GM11168 (cell line): Measurements from ENCODE around the gene JDP2.

Experiments used
- in situ Hi-C: fragments of 300-500 bp; cut with MboI; formaldehyde crosslinking; loops from one replicate; pipeline ENCODE4 v1.12.0; 2022; ENCODE audit warnings: low sequenced_read_pairs; ENCODE audit not compliant: unreplicated experiment

Gene JDP2

GRCh38 chr14:75470238-75470797 is 42.5 kb downstream of the JDP2 start:
- in situ Hi-C loops = loop anchor here (25.0 kb wide), 1 partner anchor 333 kb away; the partner anchor contains the start of gene NEK9

GRCh38 chr14:75471059-75471458 is 43.2 kb downstream of the JDP2 start:
- in situ Hi-C loops = loop anchor here (25.0 kb wide), 1 partner anchor 334 kb away; the partner anchor contains the start of gene NEK9

- in situ Hi-C loops = loop anchor here (25.0 kb wide), 1 partner anchor 337 kb away; the partner anchor contains the start of gene NEK9
Measured at GRCh38 chr14:75474127-75474526, 46.3 kb downstream of the JDP2 start.

- in situ Hi-C loops = no loop called here
Measured at GRCh38 chr14:75476274-75476995, 48.6 kb downstream of the JDP2 start.

- in situ Hi-C loops = no loop called here
Measured at GRCh38 chr14:75477881-75478280, 50.1 kb downstream of the JDP2 start.

- in situ Hi-C loops = loop anchor here (10.0 kb wide), 1 partner anchor 165 kb away; no protein-coding TSS in a partner anchor
Measured at GRCh38 chr14:75479770-75480600, 52.2 kb downstream of the JDP2 start.

- in situ Hi-C loops = loop anchor here (10.0 kb wide), 1 partner anchor 168 kb away; no protein-coding TSS in a partner anchor
Measured at GRCh38 chr14:75482366-75482765, 54.5 kb downstream of the JDP2 start.

GRCh38 chr14:75484711-75485429 is 57.0 kb downstream of the JDP2 start:
- in situ Hi-C loops = loop anchor here (10.0 kb wide), 1 partner anchor 170 kb away; no protein-coding TSS in a partner anchor

- in situ Hi-C loops = loop anchor here (10.0 kb wide), 1 partner anchor 172 kb away; no protein-coding TSS in a partner anchor
Measured at GRCh38 chr14:75486318-75486717, 58.5 kb downstream of the JDP2 start.

GRCh38 chr14:75487155-75487671 is 59.4 kb downstream of the JDP2 start:
- in situ Hi-C loops = loop anchor here (10.0 kb wide), 1 partner anchor 172 kb away; no protein-coding TSS in a partner anchor

- in situ Hi-C loops = loop anchor here (10.0 kb wide), 1 partner anchor 175 kb away; no protein-coding TSS in a partner anchor
Measured at GRCh38 chr14:75489480-75489837, 61.6 kb downstream of the JDP2 start.

GRCh38 chr14:75491376-75491978 is 63.7 kb downstream of the JDP2 start:
- in situ Hi-C loops = no loop called here

GRCh38 chr14:75492832-75493591 is 65.2 kb downstream of the JDP2 start:
- in situ Hi-C loops = no loop called here

- in situ Hi-C loops = no loop called here
Measured at GRCh38 chr14:75493592-75494087, 65.8 kb downstream of the JDP2 start.

- in situ Hi-C loops = no loop called here
Measured at GRCh38 chr14:75494896-75495295, 67.1 kb downstream of the JDP2 start.

GRCh38 chr14:75495399-75495798 is 67.6 kb downstream of the JDP2 start:
- in situ Hi-C loops = no loop called here

- in situ Hi-C loops = no loop called here
Measured at GRCh38 chr14:75495882-75496281, 68.1 kb downstream of the JDP2 start.

- in situ Hi-C loops = no loop called here
Measured at GRCh38 chr14:75496755-75497154, 68.9 kb downstream of the JDP2 start.
